HepG2 (cell line): ENCODE data around the gene NCR3LG1. TPM values are rescaled to one million over a fixed set of nuclear protein-coding genes. Genes with fewer than 3 reads are reported as not detected.

ENCODE experiments used
- ARNT2 ChIP-seq: sonication (generic); formaldehyde crosslinking; IDR thresholded peaks from 2 replicates; pipeline ENCODE4 v1.8.0; 2022; ENCODE audit warnings: mild to moderate bottlenecking, low read depth, missing genetic modification reagents, moderate library complexity
- ATF6 ChIP-seq: sonication (generic); formaldehyde crosslinking; conservative IDR thresholded peaks from 2 replicates; pipeline ENCODE4 v1.4.0; 2020; ENCODE audit warnings: missing genetic modification reagents
- CHD4 ChIP-seq: fragments of 200-600 bp; sonication (generic); IDR thresholded peaks from 2 replicates; pipeline ENCODE4 v1.7.0; 2017; ENCODE audit warnings: mild to moderate bottlenecking, low read length, borderline replicate concordance
- ELK4 ChIP-seq: sonication (generic); formaldehyde crosslinking; IDR thresholded peaks from 2 replicates; pipeline ENCODE4 v1.9.0; 2021; ENCODE audit warnings: missing genetic modification reagents, borderline replicate concordance
- EZH2 ChIP-seq: conservative IDR thresholded peaks from 2 replicates; pipeline ENCODE4 v1.6.1; 2012; ENCODE audit warnings: mild to moderate bottlenecking, low read depth, low read length, moderate library complexity
- FLYWCH1 ChIP-seq: sonication (generic); formaldehyde crosslinking; IDR thresholded peaks from 2 replicates; pipeline ENCODE4 v1.8.1; 2023; ENCODE audit warnings: mild to moderate bottlenecking, missing genetic modification reagents
- GLI4 ChIP-seq: sonication (generic); formaldehyde crosslinking; IDR thresholded peaks from 2 replicates; pipeline ENCODE4 v1.5.1; 2020; ENCODE audit warnings: missing genetic modification reagents, mild to moderate bottlenecking, moderate library complexity, borderline replicate concordance
- ISX ChIP-seq: sonication (generic); formaldehyde crosslinking; conservative IDR thresholded peaks from 2 replicates; pipeline ENCODE4 v1.5.0; 2020; ENCODE audit warnings: missing genetic modification reagents
- NR2F6 ChIP-seq, 2 experiments: IDR thresholded peaks; 2 replicates each; pipeline ENCODE4 v1.6.1; 2016; ENCODE audit warnings: antibody characterized with exemption in 1 of 2, mild to moderate bottlenecking in 1 of 2
- RERE ChIP-seq: IDR thresholded peaks from 2 replicates; pipeline ENCODE4 v1.6.1; 2016; ENCODE audit warnings: low read depth, missing genetic modification reagents, missing compliant biosample characterization
- RFX5 ChIP-seq: IDR thresholded peaks from 2 replicates; pipeline ENCODE4 v1.6.1; 2011; ENCODE audit warnings: low read depth, low read length, improper control_type of control experiment
- STAG1 ChIP-seq: sonication (generic); formaldehyde crosslinking; IDR thresholded peaks from 2 replicates; pipeline ENCODE4 v1.4.0; 2020; ENCODE audit warnings: missing genetic modification reagents
- ZNF430 ChIP-seq: sonication (generic); formaldehyde crosslinking; IDR thresholded peaks from 2 replicates; pipeline ENCODE4 v1.9.0; 2021; ENCODE audit warnings: mild to moderate bottlenecking, missing genetic modification reagents
- ZNF431 ChIP-seq: sonication (generic); formaldehyde crosslinking; IDR thresholded peaks from 2 replicates; pipeline ENCODE4 v1.9.0; 2022; ENCODE audit warnings: missing genetic modification reagents, low read depth, mild to moderate bottlenecking, borderline replicate concordance
- ZNF598 ChIP-seq: sonication (generic); formaldehyde crosslinking; IDR thresholded peaks from 2 replicates; pipeline ENCODE4 v1.5.1; 2020; ENCODE audit warnings: mild to moderate bottlenecking, missing genetic modification reagents, borderline replicate concordance
- ZNF644 ChIP-seq: IDR thresholded peaks from 2 replicates; pipeline ENCODE4 v1.6.1; 2016; ENCODE audit warnings: low read depth
- polyA plus RNA-seq, 8 experiments: library from polyadenylated mRNA; depleted of rRNA in 3 of 8; stranded (reverse) in 7 of 8; unstranded in 1 of 8; fragments of >200 nt; fragmentation: Illumina TruSeq in 4 of 8; extraction: Trizol in 4 of 8; gene quantifications; 2 replicates each; pipeline versions ENCODE4 v1.2.1 to v1.2.3, GENCODE V29; 2011 to 2016; ENCODE audit warnings: low read depth in 4 of 8, missing spikeins in 1 of 8, mixed read lengths in 1 of 8; ENCODE audit not compliant: insufficient read depth in 1 of 8
- total RNA-seq, 5 experiments: library from RNA; depleted of rRNA; stranded (reverse); fragments of >200 nt; fragmentation: Illumina TruSeq; extraction: Trizol; gene quantifications; 2 replicates each; pipeline ENCODE4 v1.2.3, GENCODE V29; 2016; ENCODE audit warnings: low read depth in 1 of 5
- TF ChIP-seq, protein P1 (sequence below): sonication (generic); formaldehyde crosslinking; IDR thresholded peaks from 2 replicates; pipeline ENCODE4 v1.9.0; 2021; ENCODE audit warnings: missing genetic modification reagents, mild to moderate bottlenecking, borderline replicate concordance

The NCR3LG1 gene
- total and polyA plus RNA-seq, 2 of the 13 experiments (the other 11 are each of a cell fraction or from before 2014, with no cell fraction given), result 16.1 to 25.1 TPM

DNA sequence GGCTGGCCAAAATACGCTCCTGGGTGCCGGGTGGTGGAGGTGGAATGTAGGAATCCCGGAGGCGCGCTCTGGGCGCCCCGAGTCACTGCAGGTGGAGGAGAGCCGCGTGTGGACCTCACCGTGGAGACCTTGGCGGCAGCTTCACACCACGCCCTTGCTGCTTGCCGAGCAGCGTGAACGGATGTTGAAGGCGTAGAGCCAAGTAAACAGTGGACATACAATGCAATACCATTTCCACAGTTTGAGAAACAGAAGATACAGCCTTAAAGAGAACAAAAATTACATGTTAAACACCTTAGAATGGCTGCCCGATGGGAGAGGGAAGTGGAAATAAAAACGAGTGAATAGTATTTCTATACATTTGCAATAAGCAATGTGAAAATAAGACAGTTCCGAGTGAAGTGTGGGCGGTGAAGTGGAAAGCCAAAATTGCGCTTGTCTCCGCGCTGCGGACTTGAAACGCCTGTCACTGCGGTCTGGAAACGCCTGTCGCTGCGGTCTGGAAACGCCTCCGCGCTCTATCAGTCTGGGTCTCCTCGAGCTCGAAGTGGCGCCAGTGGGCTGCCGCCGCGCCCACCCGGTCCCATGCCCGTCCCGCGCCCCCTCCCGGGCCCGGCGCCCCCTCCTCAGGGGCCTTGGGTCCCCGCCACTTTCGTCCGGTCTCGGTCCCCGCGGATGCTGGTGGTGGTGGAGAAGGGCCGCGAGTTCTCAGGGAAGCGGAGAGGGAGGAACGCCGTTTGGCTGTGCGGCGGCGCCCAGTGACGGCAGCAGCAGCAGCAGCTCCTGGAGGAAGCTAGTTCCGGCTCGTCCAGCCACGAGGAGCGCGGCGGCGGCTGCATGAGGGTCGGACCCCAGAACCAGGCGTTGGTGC is 1.6 kb downstream of the NCR3LG1 start (continued):
- TF ChIP-seq NR2F6 (IDR thresholded peaks at IDR 0.05) (no peak), NR2F6 (CRISPR knock-in tag; IDR thresholded peaks at IDR 0.05) (peak; percentile 58; the same call in 1 of the 2 replicates), EZH2 (no peak), FLYWCH1 (peak; percentile 96), ARNT2 (peak; percentile 74), ZNF644 (CRISPR knock-in tag) (no peak), ZNF431 (0 out of 2 replicates have a peak, but pooled peaks have one; percentile 67), RFX5 (no peak), ATF6 (CRISPR knock-in tag) (no peak), ELK4 (CRISPR knock-in tag) (no peak), RERE (CRISPR knock-in tag) (no peak), STAG1 (CRISPR knock-in tag) (no peak), ZNF598 (no peak), ISX (CRISPR knock-in tag) (no peak), ZNF430 (CRISPR knock-in tag) (no peak), GLI4 (CRISPR knock-in tag) (no peak), CHD4 (no peak)
- TF ChIP-seq, protein P1, sequence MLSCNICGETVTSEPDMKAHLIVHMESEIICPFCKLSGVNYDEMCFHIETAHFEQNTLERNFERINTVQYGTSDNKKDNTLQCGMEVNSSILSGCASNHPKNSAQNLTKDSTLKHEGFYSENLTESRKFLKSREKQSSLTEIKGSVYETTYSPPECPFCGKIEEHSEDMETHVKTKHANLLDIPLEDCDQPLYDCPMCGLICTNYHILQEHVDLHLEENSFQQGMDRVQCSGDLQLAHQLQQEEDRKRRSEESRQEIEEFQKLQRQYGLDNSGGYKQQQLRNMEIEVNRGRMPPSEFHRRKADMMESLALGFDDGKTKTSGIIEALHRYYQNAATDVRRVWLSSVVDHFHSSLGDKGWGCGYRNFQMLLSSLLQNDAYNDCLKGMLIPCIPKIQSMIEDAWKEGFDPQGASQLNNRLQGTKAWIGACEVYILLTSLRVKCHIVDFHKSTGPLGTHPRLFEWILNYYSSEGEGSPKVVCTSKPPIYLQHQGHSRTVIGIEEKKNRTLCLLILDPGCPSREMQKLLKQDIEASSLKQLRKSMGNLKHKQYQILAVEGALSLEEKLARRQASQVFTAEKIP (CRISPR knock-in tag), result no peak
